Keratinocyte (primary cell): Measurements from ENCODE around the gene RCAN2. TPM values are rescaled to one million over a fixed set of nuclear protein-coding genes. Genes with fewer than 3 reads are reported as not detected.

Source experiments
- DNase-seq: peaks from one replicate; pipeline ENCODE4 v3.0.0-alpha.2; 2011; ENCODE audit warnings: low read depth, missing footprints, low spot score
- FAIRE-seq: peaks from 2 replicates; lab custom pipeline; 2011; peaks lifted over from hg19 to GRCh38; lab: Jason Lieb, UNC
- H2AFZ ChIP-seq: 2 replicates; pipeline ENCODE4 v1.6.0; 2012; ENCODE audit warnings: low read length, control low read depth, inconsistent platforms; ENCODE audit not compliant: control insufficient read depth
- H3K27ac ChIP-seq: 2 replicates; pipeline ENCODE4 v1.5.1; 2011; ENCODE audit warnings: low read length; ENCODE audit not compliant: control insufficient read depth, insufficient read depth
- H3K27me3 ChIP-seq: 3 replicates; pipeline ENCODE4 v1.6.0; 2011; ENCODE audit warnings: low read length; ENCODE audit not compliant: control insufficient read depth, insufficient read depth; ENCODE audit errors: extremely low read depth
- H3K36me3 ChIP-seq, 2 experiments: 2 replicates in 1 of 2; 3 replicates in 1 of 2; pipeline ENCODE4 v1.5.1; 2011; ENCODE audit warnings: low read length in 2 of 2, mild to moderate bottlenecking in 1 of 2; ENCODE audit not compliant: control insufficient read depth in 2 of 2, insufficient read depth in 2 of 2; ENCODE audit errors: extremely low read depth in 1 of 2
- H3K4me1 ChIP-seq: 3 replicates; pipeline ENCODE4 v1.5.1; 2011; ENCODE audit warnings: low read length; ENCODE audit not compliant: control insufficient read depth, insufficient read depth; ENCODE audit errors: extremely low read depth
- H3K4me2 ChIP-seq: 3 replicates; pipeline ENCODE4 v1.6.0; 2011; ENCODE audit warnings: low read depth, low read length; ENCODE audit not compliant: control insufficient read depth, insufficient read depth; ENCODE audit errors: extremely low read depth
- H3K4me3 ChIP-seq, 3 experiments: fragments of 200-600 bp in 1 of 3; sonication (generic) in 1 of 3; 2 replicates in 2 of 3; 3 replicates in 1 of 3; pipeline ENCODE4 v1.5.1; 2011 to 2016; ENCODE audit warnings: low read length in 3 of 3, mild to moderate bottlenecking in 3 of 3, control low read depth in 2 of 3, inconsistent platforms in 1 of 3, low read depth in 1 of 3, mixed read lengths in 1 of 3, mixed run types in 1 of 3, moderate library complexity in 1 of 3; ENCODE audit not compliant: control insufficient read depth in 2 of 3, insufficient read depth in 2 of 3; ENCODE audit errors: extremely low read depth in 1 of 3
- H3K79me2 ChIP-seq: 2 replicates; pipeline ENCODE4 v1.6.0; 2012; ENCODE audit warnings: low read length; ENCODE audit not compliant: control insufficient read depth, insufficient read depth
- H3K9ac ChIP-seq: 3 replicates; pipeline ENCODE4 v1.6.0; 2011; ENCODE audit warnings: low read length; ENCODE audit not compliant: control insufficient read depth, insufficient read depth; ENCODE audit errors: extremely low read depth
- H3K9me1 ChIP-seq: 3 replicates; pipeline ENCODE4 v1.6.0; 2011; ENCODE audit warnings: low read length; ENCODE audit not compliant: control insufficient read depth, insufficient read depth; ENCODE audit errors: extremely low read depth
- H3K9me3 ChIP-seq: 2 replicates; pipeline ENCODE4 v1.5.1; 2012; ENCODE audit warnings: low read depth, low read length; ENCODE audit not compliant: control insufficient read depth
- H4K20me1 ChIP-seq: 3 replicates; pipeline ENCODE4 v1.6.0; 2011; ENCODE audit warnings: low read length; ENCODE audit not compliant: control insufficient read depth, insufficient read depth; ENCODE audit errors: extremely low read depth
- EZH2 ChIP-seq: IDR thresholded peaks from one replicate; pipeline ENCODE4 v1.6.1; 2012; ENCODE audit warnings: inconsistent platforms, mild to moderate bottlenecking, low read length, moderate library complexity
- dilution Hi-C: fragments of 300-500 bp; cut with MboI; formaldehyde crosslinking; loops from one replicate; pipeline ENCODE4 v1.7.0; 2020; ENCODE audit warnings: low sequenced_read_pairs; ENCODE audit not compliant: extremely low pct_ligation_motif_present
- polyA plus RNA-seq, 5 experiments: library from polyadenylated mRNA; depleted of rRNA in 3 of 5; stranded (reverse) in 3 of 5; stranded (forward) in 1 of 5; unstranded in 1 of 5; fragments of >200 nt; gene quantifications; 1 replicate in 1 of 5; 2 replicates in 3 of 5; 3 replicates in 1 of 5; pipeline versions ENCODE4 v1.2.1 to v1.2.3, GENCODE V29; 2011 to 2012; ENCODE audit warnings: missing spikeins in 2 of 5, low read depth in 1 of 5, low replicate concordance in 1 of 5
- TF ChIP-seq, protein P1 (sequence below), 3 experiments: IDR thresholded peaks in 1 of 3; conservative IDR thresholded peaks in 1 of 3; optimal IDR thresholded peaks in 1 of 3; 2 replicates in 2 of 3; 3 replicates in 1 of 3; pipeline versions ENCODE3 to v1.5.1; 2011; ENCODE audit warnings: low read length in 3 of 3, mild to moderate bottlenecking in 3 of 3, moderate library complexity in 2 of 3, control low read depth in 1 of 3, inconsistent platforms in 1 of 3; ENCODE audit not compliant: insufficient read depth in 2 of 3; ENCODE audit errors: extremely low read depth in 1 of 3

Gene RCAN2
- polyA plus RNA-seq, 1 donor (not counting 4 experiments of a cell fraction or from before 2014, with no cell fraction given): not detected

DNA sequence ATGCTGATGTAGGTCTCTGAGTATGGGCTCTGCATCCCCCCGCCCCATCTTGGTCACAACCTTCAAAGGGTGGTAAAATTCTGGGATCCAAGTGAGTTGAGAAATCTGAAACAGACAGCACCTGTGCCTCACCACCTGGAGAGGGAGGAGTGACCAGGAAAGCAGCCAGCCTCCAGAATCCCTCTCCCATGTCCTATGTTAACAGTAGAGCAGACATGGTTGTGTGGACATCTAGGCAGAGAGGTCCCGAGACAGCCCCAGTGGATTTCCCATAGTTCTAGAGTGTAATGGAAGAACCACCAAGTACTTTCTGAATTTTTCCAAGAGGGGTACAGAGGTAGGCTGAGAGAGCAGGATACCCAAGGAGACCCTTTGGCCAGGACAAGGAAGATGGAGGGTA is 216.7 kb downstream of the RCAN2 start:
- H3K27me3 ChIP-seq: no peaks in the 10 kb centered on the region
- no peaks in the 10 kb centered on the region for H3K9me3 ChIP-seq
- H3K9ac ChIP-seq: no peak overlapping the region
- FAIRE-seq (no peak), DNase-seq (no peak)
- no peaks in the 10 kb centered on the region for H3K79me2 ChIP-seq
- H3K4me2 ChIP-seq: no peak overlapping the region
- H3K36me3 ChIP-seq: no peaks in the 10 kb centered on the region
- H3K4me1 ChIP-seq: no peaks in the 10 kb centered on the region
- no peak for TF ChIP-seq EZH2
- TF ChIP-seq, protein P1, sequence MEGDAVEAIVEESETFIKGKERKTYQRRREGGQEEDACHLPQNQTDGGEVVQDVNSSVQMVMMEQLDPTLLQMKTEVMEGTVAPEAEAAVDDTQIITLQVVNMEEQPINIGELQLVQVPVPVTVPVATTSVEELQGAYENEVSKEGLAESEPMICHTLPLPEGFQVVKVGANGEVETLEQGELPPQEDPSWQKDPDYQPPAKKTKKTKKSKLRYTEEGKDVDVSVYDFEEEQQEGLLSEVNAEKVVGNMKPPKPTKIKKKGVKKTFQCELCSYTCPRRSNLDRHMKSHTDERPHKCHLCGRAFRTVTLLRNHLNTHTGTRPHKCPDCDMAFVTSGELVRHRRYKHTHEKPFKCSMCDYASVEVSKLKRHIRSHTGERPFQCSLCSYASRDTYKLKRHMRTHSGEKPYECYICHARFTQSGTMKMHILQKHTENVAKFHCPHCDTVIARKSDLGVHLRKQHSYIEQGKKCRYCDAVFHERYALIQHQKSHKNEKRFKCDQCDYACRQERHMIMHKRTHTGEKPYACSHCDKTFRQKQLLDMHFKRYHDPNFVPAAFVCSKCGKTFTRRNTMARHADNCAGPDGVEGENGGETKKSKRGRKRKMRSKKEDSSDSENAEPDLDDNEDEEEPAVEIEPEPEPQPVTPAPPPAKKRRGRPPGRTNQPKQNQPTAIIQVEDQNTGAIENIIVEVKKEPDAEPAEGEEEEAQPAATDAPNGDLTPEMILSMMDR (optimal IDR thresholded peaks at IDR 0.05 in 1 of 3, IDR thresholded peaks at IDR 0.05 in 1 of 3, conservative IDR thresholded peaks at IDR 0.05 in 1 of 3; ENCODE audit: extremely low read depth in 1 of 3, insufficient read depth in 2 of 3, low read length in 3 of 3): no peak
- H3K4me3 ChIP-seq: no peak overlapping the region
- H3K27ac ChIP-seq: no peak overlapping the region
- no peaks in the 10 kb centered on the region for H3K9me1 ChIP-seq
- dilution Hi-C loops: no loop called here
- no peak overlapping the region for H2AFZ ChIP-seq
- H4K20me1 ChIP-seq: no peaks in the 10 kb centered on the region

DNA sequence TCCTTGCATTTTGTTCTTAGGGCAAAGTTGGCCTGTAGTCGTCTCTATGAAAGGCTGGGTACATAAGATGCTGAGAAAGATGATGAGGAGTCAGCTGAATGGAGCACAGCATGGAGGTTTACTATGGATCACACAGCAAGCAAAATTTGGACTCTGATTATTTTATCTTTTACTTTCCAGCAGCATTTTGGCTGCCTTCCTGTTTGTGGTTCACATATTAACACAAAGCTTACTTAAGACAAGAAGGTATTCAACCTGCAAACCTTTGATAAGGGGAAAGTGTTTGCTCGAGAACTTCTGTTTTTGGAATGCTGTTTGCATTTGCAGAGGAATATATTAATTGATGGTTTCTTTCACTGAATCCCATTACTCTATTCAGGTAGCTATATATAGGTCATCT is 217.3 kb downstream of the RCAN2 start:
- no peaks in the 10 kb centered on the region for H3K9me3 ChIP-seq
- H3K9me1 ChIP-seq: no peaks in the 10 kb centered on the region
- H3K9ac ChIP-seq: no peak overlapping the region
- no peaks in the 10 kb centered on the region for H3K36me3 ChIP-seq
- H3K4me3 ChIP-seq: no peak overlapping the region
- no peaks in the 10 kb centered on the region for H3K4me1 ChIP-seq
- FAIRE-seq (no peak), DNase-seq (no peak)
- H3K27ac ChIP-seq: no peak overlapping the region
- no peaks in the 10 kb centered on the region for H3K79me2 ChIP-seq
- no peak overlapping the region for H3K4me2 ChIP-seq
- TF ChIP-seq EZH2: no peak
- TF ChIP-seq, protein P1 (optimal IDR thresholded peaks at IDR 0.05 in 1 of 3, IDR thresholded peaks at IDR 0.05 in 1 of 3, conservative IDR thresholded peaks at IDR 0.05 in 1 of 3; ENCODE audit: extremely low read depth in 1 of 3, insufficient read depth in 2 of 3, low read length in 3 of 3): no peak
- H2AFZ ChIP-seq: no peak overlapping the region
- H3K27me3 ChIP-seq: no peaks in the 10 kb centered on the region
- H4K20me1 ChIP-seq: no peaks in the 10 kb centered on the region
- dilution Hi-C loops: no loop called here
